ENCODE measurements around the gene HSD17B1.
"Not testable (repeated sequence)": the region's sequence is repeated elsewhere in the genome, so short reads cannot be mapped to it uniquely, and the experiment has no call there.

Gene HSD17B1

GRCh38 chr17:42552736-42553135 lies at the start of gene HSD17B1:
HSD17B1 (plus strand) TSS chr17:42552923; CDS start chr17:42552934, 11 bp downstream.
- DNase-seq (ENCODE audit: extremely low spot score, insufficient read length, low read depth); FAIRE-seq: not testable (repeated sequence)

GRCh38 chr17:42502926-42503325 lies 49.8 kb upstream of the HSD17B1 start:
- DNase-seq (ENCODE audit: extremely low spot score, insufficient read length, low read depth) (no peak), FAIRE-seq (no peak)

- no peak for DNase-seq (ENCODE audit: extremely low spot score, insufficient read length, low read depth)
- no peak for FAIRE-seq
These were observed 45.1 kb upstream of the HSD17B1 start for GRCh38 chr17:42507671-42508070.

- DNase-seq (ENCODE audit: extremely low spot score, insufficient read length, low read depth) (no peak), FAIRE-seq (no peak)
These were observed 44.1 kb upstream of the HSD17B1 start for GRCh38 chr17:42508426-42509165.

- no peak for FAIRE-seq
- no peak for DNase-seq (ENCODE audit: extremely low spot score, insufficient read length, low read depth)
These were observed 43.3 kb upstream of the HSD17B1 start for GRCh38 chr17:42509409-42509808.

- no peak for DNase-seq (ENCODE audit: extremely low spot score, insufficient read length, low read depth)
- no peak for FAIRE-seq
These were observed 42.9 kb upstream of the HSD17B1 start for GRCh38 chr17:42509841-42510240.

GRCh38 chr17:42512246-42512645 lies 40.5 kb upstream of the HSD17B1 start:
- FAIRE-seq (no peak), DNase-seq (ENCODE audit: extremely low spot score, insufficient read length, low read depth) (no peak)

- peak; percentile 44 for DNase-seq (ENCODE audit: extremely low spot score, insufficient read length, low read depth)
- FAIRE-seq = peak; percentile 74
These were observed 39.9 kb upstream of the HSD17B1 start for GRCh38 chr17:42512733-42513251.

GRCh38 chr17:42513686-42514085 lies 39.0 kb upstream of the HSD17B1 start:
- FAIRE-seq (no peak), DNase-seq (ENCODE audit: extremely low spot score, insufficient read length, low read depth) (no peak)

GRCh38 chr17:42514279-42514678 lies 38.4 kb upstream of the HSD17B1 start:
- DNase-seq (ENCODE audit: extremely low spot score, insufficient read length, low read depth) (no peak), FAIRE-seq (no peak)

GRCh38 chr17:42514867-42515266 lies 37.9 kb upstream of the HSD17B1 start:
- no peak for DNase-seq (ENCODE audit: extremely low spot score, insufficient read length, low read depth)
- no peak for FAIRE-seq

GRCh38 chr17:42517516-42517915 lies 35.2 kb upstream of the HSD17B1 start:
- DNase-seq (ENCODE audit: extremely low spot score, insufficient read length, low read depth) = peak; percentile 58
- peak; percentile 75 for FAIRE-seq

GRCh38 chr17:42518046-42518754 lies 34.5 kb upstream of the HSD17B1 start:
- no peak for DNase-seq (ENCODE audit: extremely low spot score, insufficient read length, low read depth)

GRCh38 chr17:42518755-42519545 lies 33.8 kb upstream of the HSD17B1 start:
- no peak for DNase-seq (ENCODE audit: extremely low spot score, insufficient read length, low read depth)
- no peak for FAIRE-seq

More at GRCh38 chr17:42518046-42518754, 34.5 kb upstream of the HSD17B1 start:
- FAIRE-seq = no peak

- DNase-seq (ENCODE audit: extremely low spot score, insufficient read length, low read depth) (no peak), FAIRE-seq (no peak)
These were observed 32.9 kb upstream of the HSD17B1 start for GRCh38 chr17:42519546-42520491.

- FAIRE-seq (no peak), DNase-seq (ENCODE audit: extremely low spot score, insufficient read length, low read depth) (no peak)
These were observed 32.2 kb upstream of the HSD17B1 start for GRCh38 chr17:42520540-42520951.

GRCh38 chr17:42521036-42521435 lies 31.7 kb upstream of the HSD17B1 start:
- DNase-seq (ENCODE audit: extremely low spot score, insufficient read length, low read depth) (no peak), FAIRE-seq (no peak)

- FAIRE-seq = no peak
These were observed 31.0 kb upstream of the HSD17B1 start for GRCh38 chr17:42521666-42522262.

GRCh38 chr17:42522263-42522790 lies 30.4 kb upstream of the HSD17B1 start:
- FAIRE-seq (no peak), DNase-seq (ENCODE audit: extremely low spot score, insufficient read length, low read depth) (no peak)

More at GRCh38 chr17:42521666-42522262, 31.0 kb upstream of the HSD17B1 start:
- no peak for DNase-seq (ENCODE audit: extremely low spot score, insufficient read length, low read depth)

All from GM18507 (cell line).